ENCODE measurements around the gene RANBP1. TPM values are rescaled to one million over a fixed set of nuclear protein-coding genes. Genes with fewer than 3 reads are reported as not detected.

Gene RANBP1
- total RNA-seq, 1 experiment from 2014 or later = 365 TPM

- no peaks in the 10 kb centered on the region for H3K9me3 ChIP-seq
- intact Hi-C loops (cut with micrococcal nuclease; ENCODE audit: unreplicated experiment) = no loop called here
- ChIA-PET CTCF (interaction anchor here (0.6 kb wide), 1 partner anchor 37 kb away, joined by 3 read pairs; no protein-coding TSS in a partner anchor), POLR2A (no interaction called here)
- no peak overlapping the region for H3K4me3 ChIP-seq (ENCODE audit: low read depth, low read length)
- Mint-ChIP-seq H3K4me3 (ENCODE audit: unreplicated experiment) (no peak overlapping the region), H3K27ac (ENCODE audit: unreplicated experiment) (no peak overlapping the region), H3K27me3 (ENCODE audit: insufficient read depth, unreplicated experiment) (no peaks in the 10 kb centered on the region), H3K9me3 (ENCODE audit: unreplicated experiment) (no peaks in the 10 kb centered on the region), H3K36me3 (ENCODE audit: insufficient read depth, unreplicated experiment) (no peaks in the 10 kb centered on the region), H3K4me1 (ENCODE audit: low read depth, unreplicated experiment) (no peaks in the 10 kb centered on the region)
- BruUV-seq (replicated peaks) = no TSS peak
- DNase-seq = no peak
- peaks cover 7% of the 10 kb centered on the region for H3K4me1 ChIP-seq
- H3K27me3 ChIP-seq (replicated peaks; ENCODE audit: control insufficient read depth, insufficient read depth, low read length) = no peaks in the 10 kb centered on the region
- TF ChIP-seq, protein P1, sequence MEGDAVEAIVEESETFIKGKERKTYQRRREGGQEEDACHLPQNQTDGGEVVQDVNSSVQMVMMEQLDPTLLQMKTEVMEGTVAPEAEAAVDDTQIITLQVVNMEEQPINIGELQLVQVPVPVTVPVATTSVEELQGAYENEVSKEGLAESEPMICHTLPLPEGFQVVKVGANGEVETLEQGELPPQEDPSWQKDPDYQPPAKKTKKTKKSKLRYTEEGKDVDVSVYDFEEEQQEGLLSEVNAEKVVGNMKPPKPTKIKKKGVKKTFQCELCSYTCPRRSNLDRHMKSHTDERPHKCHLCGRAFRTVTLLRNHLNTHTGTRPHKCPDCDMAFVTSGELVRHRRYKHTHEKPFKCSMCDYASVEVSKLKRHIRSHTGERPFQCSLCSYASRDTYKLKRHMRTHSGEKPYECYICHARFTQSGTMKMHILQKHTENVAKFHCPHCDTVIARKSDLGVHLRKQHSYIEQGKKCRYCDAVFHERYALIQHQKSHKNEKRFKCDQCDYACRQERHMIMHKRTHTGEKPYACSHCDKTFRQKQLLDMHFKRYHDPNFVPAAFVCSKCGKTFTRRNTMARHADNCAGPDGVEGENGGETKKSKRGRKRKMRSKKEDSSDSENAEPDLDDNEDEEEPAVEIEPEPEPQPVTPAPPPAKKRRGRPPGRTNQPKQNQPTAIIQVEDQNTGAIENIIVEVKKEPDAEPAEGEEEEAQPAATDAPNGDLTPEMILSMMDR (IDR thresholded peaks at IDR 0.05; ENCODE audit: insufficient read depth in 1 of 2, low read depth in 1 of 2, low read length in 1 of 2, severe bottlenecking in 1 of 2, unreplicated experiment in 1 of 2) = no peak
- H3K36me3 ChIP-seq (ENCODE audit: control insufficient read depth, insufficient read depth, low read length) = no peaks in the 10 kb centered on the region
These were observed 56.3 kb downstream of the RANBP1 start for GRCh38 chr22:20172141-20172613.

DNA sequence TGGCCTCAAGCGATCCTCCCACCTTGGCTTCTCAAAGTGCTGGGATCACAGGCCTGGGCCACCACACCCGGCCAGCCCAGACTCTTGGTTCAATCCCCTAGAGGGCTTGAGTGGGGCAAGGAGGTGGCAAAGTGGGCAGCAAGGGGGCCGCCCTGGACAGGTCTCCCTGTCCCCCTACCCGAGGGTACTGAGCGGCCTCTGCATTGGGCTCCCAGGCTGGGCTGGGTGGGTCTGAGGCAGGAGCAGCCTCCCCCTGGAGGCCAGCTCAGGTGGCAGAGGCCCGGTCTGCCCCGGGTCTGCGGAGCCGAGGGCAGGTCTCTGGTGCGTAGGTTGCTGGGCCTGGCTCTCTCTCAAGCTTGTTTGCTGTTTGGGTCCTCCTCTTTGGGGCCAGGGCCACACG, 57.3 kb downstream of the RANBP1 start:
- TF ChIP-seq, protein P1 (IDR thresholded peaks at IDR 0.05; ENCODE audit: insufficient read depth in 1 of 2, low read depth in 1 of 2, low read length in 1 of 2, severe bottlenecking in 1 of 2, unreplicated experiment in 1 of 2) = no peak
- no peaks in the 10 kb centered on the region for H3K4me1 Mint-ChIP-seq (ENCODE audit: low read depth, unreplicated experiment)
- Histone ChIP-seq H3K36me3 (ENCODE audit: control insufficient read depth, insufficient read depth, low read length) (no peaks in the 10 kb centered on the region), H3K9me3 (no peaks in the 10 kb centered on the region), H3K4me1 (peaks cover 7% of the 10 kb centered on the region), H3K27me3 (replicated peaks; ENCODE audit: control insufficient read depth, insufficient read depth, low read length) (no peaks in the 10 kb centered on the region), H3K4me3 (ENCODE audit: low read depth, low read length) (no peak overlapping the region)
- ChIA-PET CTCF (no interaction called here), POLR2A (no interaction called here)
- H3K27me3 Mint-ChIP-seq (ENCODE audit: insufficient read depth, unreplicated experiment) = no peaks in the 10 kb centered on the region
- no peaks in the 10 kb centered on the region for H3K9me3 Mint-ChIP-seq (ENCODE audit: unreplicated experiment)
- BruUV-seq (replicated peaks) = no TSS peak
- H3K4me3 Mint-ChIP-seq (ENCODE audit: unreplicated experiment) = no peak overlapping the region
- H3K27ac Mint-ChIP-seq (ENCODE audit: unreplicated experiment) = no peak overlapping the region
- H3K36me3 Mint-ChIP-seq (ENCODE audit: insufficient read depth, unreplicated experiment) = no peaks in the 10 kb centered on the region
- intact Hi-C loops (cut with micrococcal nuclease; ENCODE audit: unreplicated experiment) = no loop called here
- DNase-seq = no peak

GRCh38 chr22:20173772-20174171, 57.9 kb downstream of the RANBP1 start:
- ChIA-PET POLR2A (no interaction called here), CTCF (no interaction called here)
- H3K4me1 ChIP-seq = peaks cover 7% of the 10 kb centered on the region
- Mint-ChIP-seq H3K9me3 (ENCODE audit: unreplicated experiment) (no peaks in the 10 kb centered on the region), H3K4me3 (ENCODE audit: unreplicated experiment) (no peak overlapping the region), H3K27ac (ENCODE audit: unreplicated experiment) (no peak overlapping the region), H3K4me1 (ENCODE audit: low read depth, unreplicated experiment) (no peaks in the 10 kb centered on the region), H3K27me3 (ENCODE audit: insufficient read depth, unreplicated experiment) (no peaks in the 10 kb centered on the region), H3K36me3 (ENCODE audit: insufficient read depth, unreplicated experiment) (no peaks in the 10 kb centered on the region)
- TF ChIP-seq, protein P1 (IDR thresholded peaks at IDR 0.05; ENCODE audit: insufficient read depth in 1 of 2, low read depth in 1 of 2, low read length in 1 of 2, severe bottlenecking in 1 of 2, unreplicated experiment in 1 of 2) = no peak
- H3K9me3 ChIP-seq = no peaks in the 10 kb centered on the region
- intact Hi-C loops (cut with micrococcal nuclease; ENCODE audit: unreplicated experiment) = no loop called here
- H3K4me3 ChIP-seq (ENCODE audit: low read depth, low read length) = no peak overlapping the region
- no peak for DNase-seq
- BruUV-seq (replicated peaks) = no TSS peak
- no peaks in the 10 kb centered on the region for H3K36me3 ChIP-seq (ENCODE audit: control insufficient read depth, insufficient read depth, low read length)
- no peaks in the 10 kb centered on the region for H3K27me3 ChIP-seq (replicated peaks; ENCODE audit: control insufficient read depth, insufficient read depth, low read length)
